Natural killer cell treated with Interleukin-12 subunit alpha and Interleukin-12 subunit beta and Interleukin-15 and Interleukin-18, amount 100 ng/mL, for 72 hours (primary cell): ENCODE data around the gene TPD52L1. TPM values are rescaled to one million over a fixed set of nuclear protein-coding genes. Genes with fewer than 3 reads are reported as not detected.
A peak's percentile ranks its signal among the peaks of the same experiment; 100 is the strongest.
"Not testable (repeated sequence)": the region's sequence is repeated elsewhere in the genome, so short reads cannot be mapped to it uniquely, and the experiment has no call there.

Experiments used
- ATAC-seq, 2 donors: fragments of 150-1000 bp; cut with Tn5 transposase in 1 of 2; sonication (Bioruptor Pico), chemical (Tn5 transposase) in 1 of 2; 2 replicates each; pipeline ENCODE4 v1.10.0; 2021
- DNase-seq: peaks from one replicate; pipeline ENCODE4 v3.0.0; 2022; ENCODE audit warnings: low spot score
- H3K27ac Mint-ChIP-seq, 2 donors: 1 replicate in 1 of 2; 2 replicates in 1 of 2; pipeline ENCODE4 v1.8.0; 2022; ENCODE audit warnings: mixed read lengths in 2 of 2, mild to moderate bottlenecking in 1 of 2, moderate library complexity in 1 of 2
- H3K27me3 Mint-ChIP-seq, 2 donors: 1 replicate in 1 of 2; 2 replicates in 1 of 2; pipeline ENCODE4 v1.8.0; 2022; ENCODE audit warnings: mixed read lengths in 2 of 2
- H3K36me3 Mint-ChIP-seq: one replicate; pipeline ENCODE4 v1.8.0; 2022; ENCODE audit warnings: mixed read lengths
- H3K4me1 Mint-ChIP-seq, 2 donors: 1 replicate in 1 of 2; 2 replicates in 1 of 2; pipeline ENCODE4 v1.8.0; 2022; ENCODE audit warnings: low read depth in 2 of 2, mixed read lengths in 2 of 2, mild to moderate bottlenecking in 1 of 2
- H3K4me3 Mint-ChIP-seq: one replicate; pipeline ENCODE4 v1.8.0; 2022; ENCODE audit warnings: mixed read lengths
- H3K9me3 Mint-ChIP-seq: 2 replicates; pipeline ENCODE4 v1.8.0; 2022; ENCODE audit warnings: mixed read lengths
- total RNA-seq, 2 donors: library from RNA; stranded (reverse); gene quantifications; one replicate each; pipeline ENCODE4 v1.2.3, GENCODE V29; 2022

Gene TPD52L1
- total RNA-seq, 2 donors from 2014 or later = not detected

- ATAC-seq (peak in 1 of 2 donors; percentile 37), DNase-seq (no peak)
- Mint-ChIP-seq H3K27me3 (peaks cover 20 to 39% of the 10 kb centered on the region in 2 donors), H3K4me3 (peak overlapping the region; percentile 65), H3K4me1 (no peaks in the 10 kb centered on the region), H3K27ac (no peak overlapping the region), H3K9me3 (no peaks in the 10 kb centered on the region), H3K36me3 (no peaks in the 10 kb centered on the region)
Measured at GRCh38 chr6:125154118-125154760, 666 bp downstream of the TPD52L1 start.

DNA sequence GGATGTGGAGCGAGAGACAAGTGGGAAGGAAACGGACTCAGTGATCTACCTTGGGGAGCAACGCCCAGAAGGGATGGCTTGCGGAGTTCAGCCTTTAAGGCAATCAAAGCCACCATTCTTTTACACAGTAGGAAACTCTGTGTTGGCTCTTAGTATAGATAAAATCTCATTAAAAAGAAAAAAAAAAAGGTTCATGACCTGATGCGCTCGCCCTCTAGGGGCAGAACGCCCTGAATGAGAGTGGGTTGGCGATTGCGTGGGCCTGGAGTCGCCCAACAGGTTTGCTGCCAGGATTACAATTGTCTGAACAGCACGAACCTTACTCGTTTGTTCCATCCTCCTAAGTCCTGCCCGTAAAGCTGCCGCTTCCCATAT is 1.2 kb downstream of the TPD52L1 start:
- ATAC-seq (no peak), DNase-seq (no peak)
- H3K27me3 Mint-ChIP-seq = peaks cover 21 to 38% of the 10 kb centered on the region in 2 donors
- no peaks in the 10 kb centered on the region for H3K9me3 Mint-ChIP-seq
- no peak overlapping the region for H3K27ac Mint-ChIP-seq
- no peaks in the 10 kb centered on the region for H3K4me1 Mint-ChIP-seq
- H3K4me3 Mint-ChIP-seq = no peak overlapping the region
- H3K36me3 Mint-ChIP-seq = no peaks in the 10 kb centered on the region

- no peaks in the 10 kb centered on the region for H3K36me3 Mint-ChIP-seq
- H3K27ac Mint-ChIP-seq = no peak overlapping the region
- no peak for ATAC-seq
- no peak overlapping the region for H3K4me3 Mint-ChIP-seq
- peaks cover 18 to 32% of the 10 kb centered on the region in 2 donors for H3K27me3 Mint-ChIP-seq
- DNase-seq = no peak
- H3K4me1 Mint-ChIP-seq = no peaks in the 10 kb centered on the region
- H3K9me3 Mint-ChIP-seq = no peaks in the 10 kb centered on the region
Measured at GRCh38 chr6:125155344-125155743, 1.8 kb downstream of the TPD52L1 start.

DNA sequence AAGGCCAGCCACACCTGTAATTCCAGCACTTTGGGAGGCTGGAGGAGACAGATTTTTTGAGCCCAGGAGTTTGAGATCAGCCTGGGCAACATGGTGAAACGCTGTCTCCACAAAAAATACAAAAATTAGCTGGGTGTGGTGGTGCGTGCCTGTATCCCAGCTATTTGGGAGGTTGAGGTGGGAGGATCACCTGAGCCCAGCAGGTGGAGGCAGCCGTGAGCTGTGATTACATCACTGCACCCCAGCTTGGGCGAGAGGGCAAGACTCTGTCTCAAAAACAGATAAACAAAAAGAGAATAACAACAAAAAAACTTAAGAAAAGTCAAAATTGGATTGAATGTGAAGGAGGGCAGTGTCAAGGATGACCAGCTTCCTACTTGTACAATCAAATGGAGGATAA is 2.9 kb downstream of the TPD52L1 start:
- Mint-ChIP-seq H3K27me3 (peaks cover 16 to 25% of the 10 kb centered on the region in 2 donors), H3K4me1 (no peaks in the 10 kb centered on the region), H3K4me3 (no peak overlapping the region), H3K27ac (no peak overlapping the region), H3K36me3 (no peaks in the 10 kb centered on the region), H3K9me3 (no peaks in the 10 kb centered on the region)
- ATAC-seq (no peak), DNase-seq (no peak)

DNA sequence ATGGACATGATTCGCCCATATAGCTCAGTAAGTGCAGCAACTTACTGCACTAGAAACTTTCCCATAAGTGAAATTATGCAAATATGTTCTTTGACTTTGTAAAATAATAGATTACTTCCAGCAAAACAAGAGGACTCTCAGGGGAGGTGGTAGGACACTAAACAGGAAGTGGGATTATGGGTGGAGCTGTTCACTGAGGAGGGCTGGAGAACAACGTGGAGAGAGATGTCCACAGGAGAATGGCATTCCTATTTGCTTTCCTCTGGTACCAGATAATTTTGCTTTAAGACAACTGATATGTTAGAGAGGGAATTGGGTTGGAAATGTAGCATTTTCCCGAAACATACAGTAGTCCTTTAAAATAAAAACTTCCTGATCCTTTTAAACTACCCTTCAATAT is 3.7 kb downstream of the TPD52L1 start:
- H3K36me3 Mint-ChIP-seq = no peaks in the 10 kb centered on the region
- DNase-seq (no peak), ATAC-seq (no peak)
- H3K9me3 Mint-ChIP-seq = no peaks in the 10 kb centered on the region
- H3K4me1 Mint-ChIP-seq = no peaks in the 10 kb centered on the region
- peaks cover 11 to 20% of the 10 kb centered on the region in 2 donors for H3K27me3 Mint-ChIP-seq
- H3K27ac Mint-ChIP-seq = no peak overlapping the region
- H3K4me3 Mint-ChIP-seq = no peak overlapping the region

GRCh38 chr6:125157725-125158124 is 4.2 kb downstream of the TPD52L1 start:
- Mint-ChIP-seq H3K9me3 (no peaks in the 10 kb centered on the region), H3K27me3 (peaks cover 10 to 20% of the 10 kb centered on the region in 2 donors), H3K4me1 (no peaks in the 10 kb centered on the region), H3K36me3 (no peaks in the 10 kb centered on the region), H3K4me3 (no peak overlapping the region), H3K27ac (no peak overlapping the region)
- DNase-seq (no peak), ATAC-seq (no peak)

DNA sequence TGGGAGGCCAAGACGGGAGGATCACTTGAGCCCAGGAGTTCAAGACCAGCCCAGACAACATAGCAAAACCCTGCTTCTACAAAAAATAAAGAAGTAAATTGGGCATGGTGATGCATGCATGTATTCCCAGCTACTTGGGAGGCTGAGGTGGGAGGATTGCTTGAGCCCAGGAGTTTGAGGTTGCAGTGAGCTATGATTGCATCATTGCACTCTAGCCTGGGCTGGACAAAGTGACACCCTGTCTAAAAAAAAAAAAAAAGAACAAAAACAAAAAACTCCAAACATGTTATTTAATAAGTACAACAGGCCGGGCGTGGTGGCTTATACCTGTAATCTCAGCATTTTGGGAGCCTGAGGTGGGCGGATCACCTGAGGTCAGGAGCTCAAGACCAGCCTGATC is 9.8 kb downstream of the TPD52L1 start:
- H3K27ac Mint-ChIP-seq = not testable (repeated sequence)

DNA sequence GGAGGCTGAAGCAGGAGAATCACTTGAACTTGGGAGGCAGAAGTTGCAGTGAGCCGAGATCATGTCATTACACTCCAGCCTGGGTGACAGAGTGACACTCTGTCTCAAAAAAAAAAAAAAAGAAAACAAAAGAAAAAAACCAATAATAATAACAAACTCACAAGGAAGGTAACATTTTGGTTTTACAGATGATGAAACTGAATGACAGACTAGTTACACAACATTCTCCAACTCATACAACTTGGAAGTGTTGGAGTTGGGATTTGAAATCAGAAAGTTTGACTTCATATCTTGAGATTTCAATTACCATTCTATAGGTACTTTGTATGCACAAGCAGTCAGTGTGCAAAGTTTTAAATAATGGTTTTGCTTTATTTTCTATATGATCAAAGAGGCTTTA is 10.2 kb downstream of the TPD52L1 start:
- Mint-ChIP-seq H3K9me3 (no peaks in the 10 kb centered on the region), H3K27me3 (peaks cover 5 to 9% of the 10 kb centered on the region in 2 donors), H3K4me1 (no peaks in the 10 kb centered on the region), H3K36me3 (no peaks in the 10 kb centered on the region), H3K27ac (no peak overlapping the region), H3K4me3 (no peak overlapping the region)
- ATAC-seq (no peak), DNase-seq (no peak)

More for the DNA sequence above, 9.8 kb downstream of the TPD52L1 start:
- ATAC-seq, H3K4me1 Mint-ChIP-seq, H3K9me3 Mint-ChIP-seq, H3K4me3 Mint-ChIP-seq, H3K27me3 Mint-ChIP-seq, DNase-seq, H3K36me3 Mint-ChIP-seq: not testable (repeated sequence)

GRCh38 chr6:125164696-125165095 is 11.1 kb downstream of the TPD52L1 start:
- H3K4me1 Mint-ChIP-seq = no peaks in the 10 kb centered on the region
- no peaks in the 10 kb centered on the region for H3K9me3 Mint-ChIP-seq
- ATAC-seq (no peak), DNase-seq (no peak)
- no peak overlapping the region for H3K4me3 Mint-ChIP-seq
- peaks cover 12 to 18% of the 10 kb centered on the region in 2 donors for H3K27me3 Mint-ChIP-seq
- H3K27ac Mint-ChIP-seq = no peak overlapping the region
- no peaks in the 10 kb centered on the region for H3K36me3 Mint-ChIP-seq

DNA sequence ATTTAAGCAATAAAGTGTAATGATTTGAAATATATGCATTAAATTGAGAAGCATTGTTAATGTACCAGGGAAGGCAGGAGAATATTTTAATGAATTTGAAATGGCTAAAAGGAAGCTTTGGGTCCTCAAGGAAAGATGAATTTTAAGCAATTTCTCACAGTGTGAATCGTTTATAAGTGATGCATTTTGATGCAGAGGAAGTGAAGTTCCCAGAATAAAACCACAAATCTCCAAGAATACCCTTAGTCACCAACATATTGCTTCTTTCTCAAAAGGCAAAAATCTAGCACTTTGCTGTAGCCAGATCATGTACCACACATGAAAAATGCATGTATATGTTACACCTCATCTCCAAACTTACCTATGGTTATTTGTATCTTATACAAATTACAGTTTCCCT is 11.7 kb downstream of the TPD52L1 start:
- ATAC-seq (no peak), DNase-seq (no peak)
- Mint-ChIP-seq H3K4me3 (no peak overlapping the region), H3K4me1 (no peaks in the 10 kb centered on the region), H3K36me3 (no peaks in the 10 kb centered on the region), H3K9me3 (no peaks in the 10 kb centered on the region), H3K27ac (no peak overlapping the region), H3K27me3 (peaks cover 15 to 23% of the 10 kb centered on the region in 2 donors)

DNA sequence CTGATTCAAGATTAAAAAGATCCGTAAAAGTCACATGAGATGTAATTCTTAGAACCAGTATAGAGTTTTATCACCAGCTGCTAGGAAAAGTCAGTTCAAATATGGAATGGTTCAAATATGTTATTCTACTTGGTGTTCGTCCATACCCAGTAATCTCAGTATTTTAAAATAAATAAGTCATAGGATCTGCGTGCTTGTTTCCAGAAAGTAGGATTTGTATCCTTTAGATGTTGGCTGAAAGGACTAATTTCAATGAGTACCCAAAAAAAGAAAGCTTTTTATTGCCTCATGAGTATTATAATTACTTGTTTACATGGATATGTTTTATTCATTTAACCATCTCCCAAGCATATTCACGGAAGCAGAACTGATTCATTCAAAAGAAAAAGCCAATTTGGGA is 12.2 kb downstream of the TPD52L1 start:
- Mint-ChIP-seq H3K27ac (no peak overlapping the region), H3K4me1 (no peaks in the 10 kb centered on the region), H3K36me3 (no peaks in the 10 kb centered on the region), H3K9me3 (no peaks in the 10 kb centered on the region), H3K27me3 (peaks cover 15 to 23% of the 10 kb centered on the region in 2 donors), H3K4me3 (no peak overlapping the region)
- ATAC-seq (no peak), DNase-seq (no peak)

- Mint-ChIP-seq H3K9me3 (no peaks in the 10 kb centered on the region), H3K36me3 (no peaks in the 10 kb centered on the region), H3K27ac (no peak overlapping the region), H3K4me3 (no peak overlapping the region), H3K4me1 (no peaks in the 10 kb centered on the region), H3K27me3 (peaks cover 15 to 23% of the 10 kb centered on the region in 2 donors)
- DNase-seq (no peak), ATAC-seq (no peak)
Measured at GRCh38 chr6:125166711-125167110, 13.1 kb downstream of the TPD52L1 start.

- H3K4me3 Mint-ChIP-seq = no peak overlapping the region
- H3K9me3 Mint-ChIP-seq = no peaks in the 10 kb centered on the region
- no peaks in the 10 kb centered on the region for H3K4me1 Mint-ChIP-seq
- no peak overlapping the region for H3K27ac Mint-ChIP-seq
- H3K36me3 Mint-ChIP-seq = no peaks in the 10 kb centered on the region
- ATAC-seq = no peak
- no peak for DNase-seq
- peaks cover 18 to 23% of the 10 kb centered on the region in 2 donors for H3K27me3 Mint-ChIP-seq
Measured at GRCh38 chr6:125167579-125167978, 14.0 kb downstream of the TPD52L1 start.

- ATAC-seq = no peak
- no peaks in the 10 kb centered on the region for H3K4me1 Mint-ChIP-seq
- H3K27me3 Mint-ChIP-seq = peaks cover 15 to 23% of the 10 kb centered on the region in 2 donors
- H3K27ac Mint-ChIP-seq = no peak overlapping the region
- no peaks in the 10 kb centered on the region for H3K9me3 Mint-ChIP-seq
- no peak for DNase-seq
- H3K36me3 Mint-ChIP-seq = no peaks in the 10 kb centered on the region
- H3K4me3 Mint-ChIP-seq = no peak overlapping the region
Measured at GRCh38 chr6:125169058-125169457, 15.5 kb downstream of the TPD52L1 start.

DNA sequence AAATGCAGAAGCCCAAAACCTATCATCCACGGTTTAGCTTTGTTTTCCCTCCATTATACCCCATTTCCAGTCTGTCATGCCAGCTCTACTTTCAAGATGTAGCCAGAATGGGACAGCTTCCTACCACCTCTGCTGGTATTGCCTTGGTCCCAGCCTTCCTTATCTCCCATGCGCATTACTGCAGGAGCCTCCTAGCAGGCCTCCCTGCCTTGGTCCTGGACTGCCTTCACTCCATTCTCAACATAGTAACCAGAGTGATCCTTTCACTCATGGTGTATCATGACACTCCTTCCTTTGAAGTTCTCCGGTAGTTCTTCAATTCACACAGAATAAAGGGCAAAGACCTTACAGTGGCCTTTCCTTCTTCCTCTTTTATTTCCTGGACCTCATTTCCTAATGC is 15.9 kb downstream of the TPD52L1 start:
- H3K36me3 Mint-ChIP-seq = no peaks in the 10 kb centered on the region
- no peak overlapping the region for H3K27ac Mint-ChIP-seq
- no peak for ATAC-seq
- peaks cover 15 to 23% of the 10 kb centered on the region in 2 donors for H3K27me3 Mint-ChIP-seq
- DNase-seq = no peak
- no peaks in the 10 kb centered on the region for H3K9me3 Mint-ChIP-seq
- H3K4me3 Mint-ChIP-seq = no peak overlapping the region
- H3K4me1 Mint-ChIP-seq = no peaks in the 10 kb centered on the region
